Hypothalamus (tissue), 51 donors: ENCODE data around the gene ELP5.

Experiments
- DNase-seq, 51 donors: peaks; one replicate each; lab custom pipeline; 2025; lab: John Stamatoyannopoulos, UW

Gene ELP5

GRCh38 chr17:7281074-7281952 lies 29.3 kb downstream of the ELP5 start, which contains the start of gene SLC2A4:
Gene SLC2A4, plus strand, starts transcription at chr17:7281718. Its CDS starts 217 bp downstream, at chr17:7281935.
- peak in 44 of 51 donors; percentile 9 to 84 (median 64) for DNase-seq

GRCh38 chr17:7281953-7282751 lies 30.1 kb downstream of the ELP5 start:
- DNase-seq, result no peak

DNA sequence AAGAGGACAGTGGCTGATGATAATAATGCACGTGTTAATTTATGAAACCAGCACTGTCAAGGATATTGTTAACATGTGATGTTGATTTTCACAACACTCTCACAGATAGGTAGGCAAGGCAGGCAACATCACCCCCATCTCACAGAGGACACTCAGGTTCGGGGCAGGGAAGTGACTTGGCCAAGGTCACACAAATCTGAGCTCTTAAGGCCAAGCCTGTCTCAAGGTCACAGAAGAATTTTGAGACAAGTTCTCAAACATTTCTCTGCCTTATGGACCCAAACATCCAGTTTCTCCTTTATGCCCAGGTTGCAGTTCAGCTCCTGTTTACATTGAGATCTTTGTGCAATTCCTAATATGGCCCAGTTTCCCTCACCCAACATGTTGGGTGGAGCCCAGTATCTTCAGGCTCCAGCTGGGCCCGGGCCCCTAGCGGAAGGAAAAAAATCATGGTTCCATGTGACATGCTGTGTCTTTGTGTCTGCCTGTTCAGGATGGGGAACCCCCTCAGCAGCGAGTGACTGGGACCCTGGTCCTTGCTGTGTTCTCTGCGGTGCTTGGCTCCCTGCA lies 30.8 kb downstream of the ELP5 start:
- DNase-seq, result no peak

DNA sequence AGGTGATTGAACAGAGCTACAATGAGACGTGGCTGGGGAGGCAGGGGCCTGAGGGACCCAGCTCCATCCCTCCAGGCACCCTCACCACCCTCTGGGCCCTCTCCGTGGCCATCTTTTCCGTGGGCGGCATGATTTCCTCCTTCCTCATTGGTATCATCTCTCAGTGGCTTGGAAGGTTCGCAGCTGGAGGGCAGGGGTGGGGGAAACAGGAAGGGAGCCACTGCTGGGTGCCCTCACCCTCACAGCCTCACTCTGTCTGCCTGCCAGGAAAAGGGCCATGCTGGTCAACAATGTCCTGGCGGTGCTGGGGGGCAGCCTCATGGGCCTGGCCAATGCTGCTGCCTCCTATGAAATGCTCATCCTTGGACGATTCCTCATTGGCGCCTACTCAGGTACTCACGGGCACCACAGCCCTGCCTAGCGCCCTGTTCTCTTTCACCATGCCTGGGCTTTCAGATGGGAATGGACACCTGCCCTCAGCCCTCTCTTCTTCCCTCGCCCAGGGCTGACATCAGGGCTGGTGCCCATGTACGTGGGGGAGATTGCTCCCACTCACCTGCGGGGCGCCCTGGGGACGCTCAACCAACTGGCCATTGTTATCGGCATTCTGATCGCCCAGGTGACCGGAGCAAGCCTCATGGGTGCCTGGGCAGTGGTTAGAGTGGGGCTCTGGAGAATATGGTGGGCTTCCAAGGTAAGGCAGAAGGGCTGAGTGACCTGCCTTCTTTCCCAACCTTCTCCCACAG lies 31.6 kb downstream of the ELP5 start:
- DNase-seq, result no peak

DNA sequence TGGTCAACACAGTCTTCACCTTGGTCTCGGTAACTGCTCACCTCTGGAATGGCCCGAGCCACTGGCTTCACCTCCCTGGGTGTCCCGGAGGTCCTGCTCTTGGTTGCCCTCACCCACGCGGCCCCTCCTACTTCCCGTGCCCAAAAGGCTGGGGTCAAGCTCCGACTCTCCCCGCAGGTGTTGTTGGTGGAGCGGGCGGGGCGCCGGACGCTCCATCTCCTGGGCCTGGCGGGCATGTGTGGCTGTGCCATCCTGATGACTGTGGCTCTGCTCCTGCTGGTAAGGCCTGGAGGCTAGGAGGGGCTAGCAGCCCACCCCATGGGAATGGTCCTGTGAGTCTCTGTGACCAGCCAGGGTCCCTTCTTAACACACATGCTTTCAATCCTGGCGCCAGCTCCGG lies 32.9 kb downstream of the ELP5 start:
- DNase-seq, result no peak

DNA sequence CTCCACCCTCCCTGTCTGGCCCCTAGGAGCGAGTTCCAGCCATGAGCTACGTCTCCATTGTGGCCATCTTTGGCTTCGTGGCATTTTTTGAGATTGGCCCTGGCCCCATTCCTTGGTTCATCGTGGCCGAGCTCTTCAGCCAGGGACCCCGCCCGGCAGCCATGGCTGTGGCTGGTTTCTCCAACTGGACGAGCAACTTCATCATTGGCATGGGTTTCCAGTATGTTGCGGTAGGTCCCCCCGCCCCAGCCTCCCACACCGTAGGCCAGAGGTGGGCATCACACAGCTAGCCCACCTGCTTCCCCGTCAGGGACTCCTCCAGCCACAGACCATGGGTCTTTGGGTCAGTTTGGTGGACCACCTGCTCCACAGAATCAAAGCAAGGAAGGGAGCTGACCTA lies 33.7 kb downstream of the ELP5 start:
- DNase-seq, result no peak

- no peak for DNase-seq
These were observed 37.4 kb downstream of the ELP5 start for GRCh38 chr17:7289256-7290032.

DNA sequence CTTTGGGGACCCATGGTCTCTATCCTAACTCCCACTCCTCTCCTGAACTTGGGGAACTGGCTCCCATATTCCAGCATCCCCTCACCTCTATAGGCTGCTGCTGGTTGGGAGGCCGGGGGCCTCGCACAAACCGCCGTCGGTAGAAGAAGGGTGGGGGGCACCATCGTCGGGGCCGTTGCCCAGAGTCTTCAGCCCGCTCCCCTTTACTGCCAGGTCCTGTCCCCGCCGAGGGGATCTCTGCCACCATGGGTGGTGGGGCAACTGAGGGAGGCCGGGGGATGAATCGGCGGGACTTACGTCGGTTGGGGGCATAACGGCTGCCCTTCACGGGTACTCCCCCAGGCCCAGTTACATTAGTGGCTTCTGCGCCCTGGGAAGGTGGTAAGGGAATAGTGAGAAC lies 38.2 kb downstream of the ELP5 start:
- DNase-seq, result no peak

GRCh38 chr17:7290685-7291084 lies 38.7 kb downstream of the ELP5 start:
- DNase-seq, result no peak

- DNase-seq, result no peak
These were observed 40.2 kb downstream of the ELP5 start for GRCh38 chr17:7292194-7292593.

DNA sequence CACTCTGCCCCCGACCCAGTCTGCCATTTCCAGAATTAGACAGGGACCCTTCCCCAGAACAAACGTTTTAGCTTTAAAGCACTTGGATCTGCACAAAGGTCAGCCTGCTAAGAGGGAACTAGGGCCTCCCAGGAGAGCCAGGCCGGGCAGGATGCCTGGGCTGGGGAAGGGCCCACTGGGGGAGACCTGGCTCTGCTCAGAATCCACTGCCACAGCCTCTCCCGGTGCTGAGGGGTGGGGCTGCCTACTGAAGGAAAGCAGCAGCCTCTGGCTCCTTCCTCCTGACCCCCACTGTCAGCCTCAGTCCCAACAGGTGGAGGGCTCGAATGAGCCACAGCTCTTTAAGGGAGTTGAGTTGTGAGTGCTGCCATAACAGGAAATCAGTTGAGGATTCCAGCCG lies 40.7 kb downstream of the ELP5 start:
- DNase-seq, result no peak

DNA sequence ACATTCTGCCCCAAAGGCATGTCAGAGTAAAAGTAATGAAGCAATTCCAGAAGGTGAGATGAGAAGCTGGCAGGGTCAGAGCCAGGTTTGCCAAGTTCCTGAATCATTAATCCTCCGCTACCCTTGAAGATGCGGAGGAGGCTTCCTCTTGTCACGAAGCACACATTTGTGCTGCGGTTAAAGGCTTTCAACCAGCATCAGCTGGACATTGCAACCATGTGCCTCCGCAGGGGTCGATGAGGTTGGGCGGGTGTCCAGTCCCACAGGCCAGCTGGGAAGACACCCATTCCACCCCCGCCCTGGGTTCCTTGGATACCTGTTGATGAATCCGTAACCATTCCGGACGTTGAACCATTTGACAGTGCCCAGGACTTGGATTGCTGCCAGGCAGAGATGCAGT lies 41.1 kb downstream of the ELP5 start:
- no peak for DNase-seq

DNA sequence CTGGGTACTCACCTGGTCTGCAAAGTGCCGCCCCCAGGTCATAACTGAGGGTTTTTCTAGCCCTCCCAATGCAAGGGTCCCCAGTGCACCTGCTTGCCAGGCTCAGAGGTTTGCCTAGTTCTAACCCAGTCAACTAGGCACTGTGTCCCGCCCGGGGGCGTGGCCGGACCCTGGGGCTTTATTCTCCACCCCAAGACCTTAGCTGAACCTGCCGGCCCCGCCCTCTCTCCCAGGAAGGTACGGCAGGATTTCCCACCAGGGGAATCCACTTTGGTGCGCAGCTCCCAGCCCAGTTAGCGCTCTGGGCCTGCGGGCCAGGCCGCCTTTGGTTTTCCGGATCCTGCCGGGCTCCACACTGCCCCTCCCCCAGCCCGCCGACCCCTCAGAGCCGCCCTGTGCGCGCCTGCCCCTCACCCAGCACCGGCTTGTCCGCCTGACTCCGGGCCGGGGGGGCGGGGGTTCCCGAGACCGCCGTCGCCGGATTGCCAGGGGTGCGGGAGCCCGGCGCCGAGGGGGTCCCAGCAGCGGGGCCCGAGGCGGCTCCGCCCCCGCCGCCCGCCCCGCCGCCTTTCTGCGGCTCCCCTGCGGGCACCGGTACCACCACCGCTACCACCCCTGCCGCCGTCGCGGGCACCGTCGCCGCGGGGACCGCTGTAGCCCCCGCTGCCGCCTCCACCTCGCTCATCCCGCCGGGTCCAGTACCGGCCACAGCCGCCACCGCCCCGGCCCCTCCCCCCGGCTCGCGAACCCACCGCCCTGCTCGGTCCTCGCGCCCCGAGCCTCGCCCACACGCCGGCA lies 42.0 kb downstream of the ELP5 start:
- no peak for DNase-seq

DNA sequence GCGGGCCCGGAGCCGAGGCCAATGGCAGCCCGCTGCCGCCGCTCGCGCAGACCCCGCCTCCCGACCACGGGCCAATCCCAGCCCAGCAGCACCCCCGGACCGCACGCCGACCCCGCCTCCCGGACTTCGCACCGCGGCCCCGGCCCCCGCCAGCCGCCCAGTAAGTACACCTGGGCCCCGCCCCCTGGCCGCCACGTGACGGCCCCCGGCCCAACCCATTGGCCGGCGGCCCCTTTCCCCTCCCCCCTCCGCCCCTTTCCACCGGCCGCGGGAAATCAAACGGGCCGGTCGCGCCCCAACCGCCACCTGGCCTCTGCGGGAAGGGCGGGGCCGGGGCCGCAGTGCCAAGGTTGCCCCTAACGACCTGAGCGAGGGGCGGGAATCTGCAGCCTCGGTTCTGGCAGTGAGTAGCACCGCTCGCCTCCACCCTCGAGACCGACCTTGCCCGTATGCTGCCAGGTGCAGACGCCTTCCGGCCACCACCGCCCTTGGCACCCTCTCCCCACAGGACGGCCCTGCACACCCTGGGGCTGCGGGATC lies 42.7 kb downstream of the ELP5 start, which contains the start of gene YBX2:
YBX2 (minus strand) TSS at position 26 of the 540 bp plus-strand sequence. CDS start 139 bp downstream, outside the sequence.
- peak in 4 of 51 donors; percentile 9 to 32 (median 24) for DNase-seq

- DNase-seq, result no peak
These were observed 43.5 kb downstream of the ELP5 start for GRCh38 chr17:7295230-7296180.

GRCh38 chr17:7296189-7296861 lies 44.3 kb downstream of the ELP5 start:
- DNase-seq, result peak in 47 of 51 donors; percentile 23 to 86 (median 61)

DNA sequence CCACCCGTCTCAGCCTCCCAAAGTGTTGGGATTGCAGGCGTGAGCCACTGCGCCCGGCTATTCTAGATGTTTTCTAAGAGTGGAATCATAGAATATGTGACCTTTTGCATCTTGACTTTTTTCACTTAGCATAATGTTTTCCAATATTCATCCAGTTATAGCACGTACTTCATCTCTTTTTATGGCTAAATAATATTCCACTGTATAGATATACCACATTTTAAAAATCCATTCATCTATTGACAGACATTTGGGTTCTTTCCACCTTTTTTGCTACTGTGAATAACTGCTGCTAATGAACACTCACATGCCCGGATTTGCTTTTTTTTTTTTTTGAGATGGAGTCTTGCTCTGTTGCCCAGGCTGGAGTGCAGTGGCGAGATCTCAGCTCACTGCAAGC lies 52.2 kb downstream of the ELP5 start:
- DNase-seq, result no peak
